Stimulated activated CD8-positive, alpha-beta memory T cell treated with anti-CD3 and anti-CD28 coated beads, Interleukin-15, amount 100 ng/mL, for 48 hours (primary cell): ENCODE results near the gene SETDB1.

ENCODE experiments used
- DNase-seq, 2 donors: peaks; one replicate each; pipeline ENCODE4 v3.0.0-alpha.2; 2020; ENCODE audit warnings: low read depth in 2 of 2

Gene SETDB1

GRCh38 chr1:151003180-151003579, 77.0 kb downstream of the SETDB1 start:
- DNase-seq, result no peak

- no peak for DNase-seq
These were observed 79.7 kb downstream of the SETDB1 start for GRCh38 chr1:151005729-151006319.

GRCh38 chr1:151006327-151007052, 80.3 kb downstream of the SETDB1 start, which contains the start of gene MINDY1:
TSS of gene MINDY1 (minus strand) at chr1:151006902. CDS start at chr1:151002617, 4,285 bp downstream.
- DNase-seq, result peak in 1 of 2 donors; percentile 23

GRCh38 chr1:151007853-151008243, 81.7 kb downstream of the SETDB1 start:
- no peak for DNase-seq

GRCh38 chr1:151008244-151009205, 82.4 kb downstream of the SETDB1 start, which contains the start of gene PRUNE1:
TSS of gene PRUNE1 (plus strand) at chr1:151008449. CDS start at chr1:151008633, 184 bp downstream.
- DNase-seq, result peak; percentile 94 to 97

- DNase-seq, result no peak
These were observed 83.0 kb downstream of the SETDB1 start for GRCh38 chr1:151009206-151009587.

- DNase-seq, result no peak
These were observed 83.6 kb downstream of the SETDB1 start for GRCh38 chr1:151009674-151010345.

GRCh38 chr1:151010346-151010726, 84.2 kb downstream of the SETDB1 start:
- no peak for DNase-seq

- DNase-seq, result no peak
These were observed 85.1 kb downstream of the SETDB1 start for GRCh38 chr1:151011154-151011850.

- DNase-seq, result no peak
These were observed 86.7 kb downstream of the SETDB1 start for GRCh38 chr1:151012684-151013471.

GRCh38 chr1:151013518-151013917, 87.4 kb downstream of the SETDB1 start:
- no peak for DNase-seq
